Neuronal stem cell (in vitro differentiated cells): ENCODE data around the gene CCDC60.

Experiments used
- DNase-seq: peaks from one replicate; pipeline ENCODE4 v3.0.0-alpha.2; 2013; ENCODE audit warnings: low spot score
- H2AFZ ChIP-seq: one replicate; pipeline ENCODE4 v1.6.1; 2013; ENCODE audit warnings: mild to moderate bottlenecking, low read length, inconsistent platforms
- H2AK5ac ChIP-seq: 2 replicates; pipeline ENCODE4 v1.6.1; 2013; ENCODE audit warnings: low read depth, mild to moderate bottlenecking, inconsistent platforms, low read length, moderate library complexity, mixed read lengths
- H2BK120ac ChIP-seq: 2 replicates; pipeline ENCODE4 v1.6.1; 2013; ENCODE audit warnings: low read depth, mild to moderate bottlenecking, inconsistent platforms, low read length, moderate library complexity, mixed read lengths
- H2BK12ac ChIP-seq: one replicate; pipeline ENCODE4 v1.6.1; 2013; ENCODE audit warnings: low read length, inconsistent platforms
- H2BK15ac ChIP-seq: 2 replicates; pipeline ENCODE4 v1.6.1; 2013; ENCODE audit warnings: mild to moderate bottlenecking, low read length, inconsistent platforms, mixed read lengths
- H2BK5ac ChIP-seq: one replicate; pipeline ENCODE4 v1.6.1; 2013; ENCODE audit warnings: inconsistent platforms, mild to moderate bottlenecking, low read length, moderate library complexity
- H3K14ac ChIP-seq: one replicate; pipeline ENCODE4 v1.6.1; 2013; ENCODE audit warnings: low read length, inconsistent platforms
- H3K18ac ChIP-seq: 2 replicates; pipeline ENCODE4 v1.6.1; 2013; ENCODE audit warnings: low read length, inconsistent platforms
- H3K23ac ChIP-seq: 2 replicates; pipeline ENCODE4 v1.6.1; 2013; ENCODE audit warnings: low read depth, mild to moderate bottlenecking, mixed read lengths, low read length, inconsistent platforms; ENCODE audit not compliant: poor library complexity
- H3K27ac ChIP-seq: replicated peaks from 3 replicates; pipeline ENCODE4 v1.5.1; 2013; ENCODE audit warnings: low read length, inconsistent platforms
- H3K27me3 ChIP-seq, 3 experiments: 2 replicates each; pipeline ENCODE4 v1.6.1; 2013; ENCODE audit warnings: low read length in 3 of 3, mild to moderate bottlenecking in 2 of 3, inconsistent platforms in 1 of 3, low read depth in 1 of 3, mixed read lengths in 1 of 3, moderate library complexity in 1 of 3; ENCODE audit not compliant: control insufficient read depth in 3 of 3, insufficient read depth in 3 of 3
- H3K36me3 ChIP-seq, 2 donors: replicated peaks in 1 of 2; 2 replicates each; pipeline ENCODE4 v1.6.1; 2013; ENCODE audit warnings: low read length in 2 of 2; ENCODE audit not compliant: control insufficient read depth in 2 of 2, insufficient read depth in 2 of 2
- H3K4ac ChIP-seq: 2 replicates; pipeline ENCODE4 v1.6.1; 2013; ENCODE audit warnings: inconsistent platforms, mild to moderate bottlenecking, low read length, moderate library complexity
- H3K4me1 ChIP-seq, 2 donors: 1 replicate in 1 of 2; 2 replicates in 1 of 2; pipeline ENCODE4 v1.6.1; 2013; ENCODE audit warnings: low read length in 2 of 2, low read depth in 1 of 2; ENCODE audit not compliant: control insufficient read depth in 2 of 2, insufficient read depth in 1 of 2
- H3K4me2 ChIP-seq: one replicate; pipeline ENCODE4 v1.6.1; 2013; ENCODE audit warnings: mild to moderate bottlenecking, low read length, inconsistent platforms; ENCODE audit not compliant: insufficient read depth, poor library complexity, severe bottlenecking
- H3K4me3 ChIP-seq, 2 donors: 2 replicates each; pipeline ENCODE4 v1.5.1; 2013; ENCODE audit warnings: low read length in 2 of 2, mild to moderate bottlenecking in 2 of 2, inconsistent platforms in 1 of 2, moderate library complexity in 1 of 2
- H3K79me1 ChIP-seq: one replicate; pipeline ENCODE4 v1.6.1; 2013; ENCODE audit warnings: low read depth, mild to moderate bottlenecking, inconsistent platforms, low read length, moderate library complexity
- H3K9ac ChIP-seq: one replicate; pipeline ENCODE4 v1.6.1; 2013; ENCODE audit warnings: mild to moderate bottlenecking, low read depth, low read length, inconsistent platforms; ENCODE audit not compliant: poor library complexity
- H3K9me3 ChIP-seq, 2 donors: replicated peaks in 1 of 2; 2 replicates each; pipeline versions ENCODE3 to v1.6.1; 2013; ENCODE audit warnings: low read length in 2 of 2, mild to moderate bottlenecking in 2 of 2, inconsistent platforms in 1 of 2, low read depth in 1 of 2, mixed read lengths in 1 of 2, moderate library complexity in 1 of 2; ENCODE audit not compliant: control insufficient read depth in 2 of 2, insufficient read depth in 1 of 2
- H4K8ac ChIP-seq: one replicate; pipeline ENCODE4 v1.6.1; 2013; ENCODE audit warnings: low read depth, mild to moderate bottlenecking, inconsistent platforms, low read length, moderate library complexity
- H4K91ac ChIP-seq: one replicate; pipeline ENCODE4 v1.6.1; 2013; ENCODE audit warnings: low read length, low read depth, mild to moderate bottlenecking, inconsistent platforms; ENCODE audit not compliant: poor library complexity
- WGBS, 2 donors: extraction: QIAGEN DNeasy Blood & Tissue Kit; methylation state at CpG; one replicate each; pipeline ENCODE4 v1.1.7; 2013; ENCODE audit warnings: missing lambda C conversion rate in 2 of 2, mixed read lengths in 1 of 2; ENCODE audit not compliant: insufficient read length in 2 of 2, insufficient replicate concordance in 1 of 2; ENCODE audit errors: extremely low coverage in 2 of 2; 5-methylcytosine and 5-hydroxymethylcytosine counted together

Gene CCDC60

DNA sequence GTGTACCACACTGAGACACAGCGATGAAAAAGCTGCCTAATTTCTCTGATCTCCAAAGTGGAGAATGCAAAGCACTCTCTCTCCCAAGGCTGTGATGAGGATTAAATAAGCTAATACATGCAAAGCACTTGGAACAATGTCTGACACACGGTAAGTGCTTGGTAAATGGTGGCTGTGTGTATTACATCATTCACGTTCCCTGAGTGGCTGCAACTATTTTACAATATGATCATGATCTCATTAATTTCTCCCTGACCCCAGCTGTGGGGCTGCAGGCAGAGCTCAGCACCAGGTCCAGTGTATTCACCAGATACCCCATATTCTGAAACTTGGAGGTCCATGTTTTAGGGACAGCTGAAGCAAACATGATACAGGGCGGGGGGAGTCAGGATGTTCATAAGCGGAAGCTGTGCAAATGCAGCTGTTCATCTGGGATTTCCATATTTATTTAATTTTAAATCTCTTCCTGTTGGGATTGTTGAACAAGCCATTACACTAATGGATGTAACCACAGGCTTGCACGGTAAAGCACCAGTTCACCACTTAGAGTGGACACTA, 106.4 kb downstream of the CCDC60 start:
- Histone ChIP-seq H3K4me2 (no peak overlapping the region), H2AK5ac (no peak overlapping the region), H3K9ac (no peak overlapping the region), H2AFZ (no peak overlapping the region), H3K4me3 (no peak overlapping the region), H3K18ac (no peak overlapping the region), H4K91ac (no peak overlapping the region), H2BK5ac (no peak overlapping the region), H3K27me3 (no peaks in the 10 kb centered on the region), H4K8ac (no peak overlapping the region), H3K36me3 (no peaks in the 10 kb centered on the region), H3K23ac (no peak overlapping the region), H3K14ac (no peak overlapping the region), H3K4me1 (no peaks in the 10 kb centered on the region), H2BK12ac (no peak overlapping the region), H3K27ac (no peak overlapping the region), H2BK120ac (no peak overlapping the region), H3K4ac (no peak overlapping the region), H2BK15ac (no peak overlapping the region), H3K79me1 (no peaks in the 10 kb centered on the region), H3K9me3 (no peaks in the 10 kb centered on the region)
- no peak for DNase-seq
- no CpG with 5 or more reads among the region's 6 CpGs for WGBS, 2 donors

DNA sequence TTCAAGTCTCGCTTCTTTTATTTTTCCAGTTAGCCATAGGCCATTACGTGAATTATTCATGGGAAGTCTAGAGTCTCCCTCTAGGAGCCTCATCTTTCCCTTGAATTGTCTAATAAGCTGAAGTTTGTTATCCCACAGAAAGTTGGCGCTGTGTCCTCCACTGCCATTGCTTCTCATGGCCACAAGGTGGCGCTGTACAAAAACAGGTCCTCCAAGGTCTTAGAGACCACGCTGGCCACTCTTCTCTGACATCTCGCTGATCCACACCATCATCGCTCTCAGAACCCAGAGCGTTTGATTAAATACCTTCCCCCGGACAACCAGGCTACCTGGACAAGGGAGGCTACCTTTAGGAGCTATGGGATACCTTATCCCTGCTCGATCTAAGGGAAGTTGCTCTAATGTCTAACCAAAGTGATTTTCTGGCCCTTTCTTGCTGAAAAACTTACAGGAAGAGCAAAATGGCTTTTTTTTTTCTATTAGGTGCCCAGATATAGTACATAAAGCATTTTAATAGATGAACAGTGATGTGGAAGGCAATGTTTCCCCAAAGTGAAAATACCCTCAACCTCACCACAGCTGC, 110.0 kb downstream of the CCDC60 start:
- no peak overlapping the region for H3K23ac ChIP-seq
- peaks cover 0 to 6% of the 10 kb centered on the region in 2 donors for H3K4me1 ChIP-seq
- peak overlapping the region; percentile 86 for H2AFZ ChIP-seq
- no peaks in the 10 kb centered on the region for H3K79me1 ChIP-seq
- no peak overlapping the region for H2BK120ac ChIP-seq
- no peak overlapping the region for H3K4me2 ChIP-seq
- no peak overlapping the region for H4K91ac ChIP-seq
- H3K9ac ChIP-seq, result no peak overlapping the region
- no peaks in the 10 kb centered on the region for H3K9me3 ChIP-seq
- no CpG with 5 or more reads among the region's 10 CpGs for WGBS, 2 donors
- no peak overlapping the region for H3K27ac ChIP-seq
- no peak overlapping the region for H3K4me3 ChIP-seq
- H2BK12ac ChIP-seq, result no peak overlapping the region
- H3K4ac ChIP-seq, result no peak overlapping the region
- no peak overlapping the region for H2AK5ac ChIP-seq
- H4K8ac ChIP-seq, result no peak overlapping the region
- H3K27me3 ChIP-seq, result no peaks in the 10 kb centered on the region
- H3K18ac ChIP-seq, result no peak overlapping the region
- peak; percentile 69 for DNase-seq
- H2BK15ac ChIP-seq, result no peak overlapping the region
- H3K36me3 ChIP-seq, result no peaks in the 10 kb centered on the region
- no peak overlapping the region for H3K14ac ChIP-seq
- H2BK5ac ChIP-seq, result no peak overlapping the region

DNA sequence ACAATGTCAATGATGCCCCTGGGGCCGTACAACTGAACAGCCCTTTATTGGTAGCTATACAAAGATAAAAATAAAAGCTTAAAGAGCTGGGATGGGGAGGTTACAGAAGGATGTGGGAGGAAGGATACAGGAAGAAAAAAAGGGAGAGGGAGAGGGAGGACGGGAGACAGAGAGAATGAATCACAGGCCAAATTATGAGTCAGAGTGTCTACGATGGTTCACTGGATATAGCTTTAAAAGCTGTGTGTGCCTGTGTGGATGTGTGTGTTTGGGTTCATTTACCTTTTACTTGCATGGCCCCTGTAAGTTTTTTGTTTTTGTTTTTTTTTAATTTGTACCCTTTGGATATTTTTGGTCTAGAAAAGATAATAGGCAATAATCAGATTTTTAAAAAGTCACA, 111.9 kb downstream of the CCDC60 start:
- whole genome bisulfite sequencing, 2 donors, result no CpG with 5 or more reads among the region's 3 CpGs
- no peak overlapping the region for H3K18ac ChIP-seq
- no peak overlapping the region for H2BK15ac ChIP-seq
- no peak overlapping the region for H3K14ac ChIP-seq
- no peaks in the 10 kb centered on the region for H3K36me3 ChIP-seq
- no peak overlapping the region for H3K27ac ChIP-seq
- no peak overlapping the region for H2AFZ ChIP-seq
- H4K91ac ChIP-seq, result no peak overlapping the region
- no peaks in the 10 kb centered on the region for H3K79me1 ChIP-seq
- no peak overlapping the region for H2BK12ac ChIP-seq
- H2BK120ac ChIP-seq, result no peak overlapping the region
- H3K4me1 ChIP-seq, result peaks cover 0 to 6% of the 10 kb centered on the region in 2 donors
- H3K27me3 ChIP-seq, result no peaks in the 10 kb centered on the region
- DNase-seq, result no peak
- H3K9me3 ChIP-seq, result no peaks in the 10 kb centered on the region
- H3K9ac ChIP-seq, result no peak overlapping the region
- no peak overlapping the region for H3K4me3 ChIP-seq
- H3K23ac ChIP-seq, result no peak overlapping the region
- no peak overlapping the region for H4K8ac ChIP-seq
- H3K4ac ChIP-seq, result no peak overlapping the region
- no peak overlapping the region for H3K4me2 ChIP-seq
- no peak overlapping the region for H2BK5ac ChIP-seq
- no peak overlapping the region for H2AK5ac ChIP-seq

DNA sequence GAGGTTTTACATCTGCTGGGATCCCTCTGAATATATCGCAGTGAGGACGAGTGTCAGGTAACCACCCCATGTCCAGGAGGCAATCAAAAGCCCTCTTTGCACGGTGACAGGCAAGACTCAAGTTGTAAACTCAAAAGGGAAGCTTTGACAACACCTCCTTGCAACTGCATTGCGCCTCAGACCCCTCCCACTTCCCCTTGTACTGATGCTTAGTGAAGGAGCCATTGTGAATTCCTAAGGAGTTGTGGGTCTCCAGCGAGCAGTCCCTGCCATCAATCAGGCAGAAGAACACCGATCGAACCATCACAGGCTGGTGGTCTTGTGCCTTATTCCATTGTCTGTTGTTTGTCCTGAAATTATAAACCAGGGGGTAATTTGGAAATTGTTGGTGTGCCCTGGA, 112.6 kb downstream of the CCDC60 start:
- no peak overlapping the region for H2BK12ac ChIP-seq
- no peaks in the 10 kb centered on the region for H3K9me3 ChIP-seq
- DNase-seq, result no peak
- no peaks in the 10 kb centered on the region for H3K27me3 ChIP-seq
- H2AFZ ChIP-seq, result no peak overlapping the region
- no peaks in the 10 kb centered on the region for H3K79me1 ChIP-seq
- H3K4me1 ChIP-seq, result peaks cover 0 to 6% of the 10 kb centered on the region in 2 donors
- no peak overlapping the region for H2BK120ac ChIP-seq
- H2BK15ac ChIP-seq, result no peak overlapping the region
- no peak overlapping the region for H3K4me2 ChIP-seq
- H4K8ac ChIP-seq, result no peak overlapping the region
- no CpG with 5 or more reads among the region's 7 CpGs for WGBS, 2 donors
- no peak overlapping the region for H3K4ac ChIP-seq
- no peak overlapping the region for H3K14ac ChIP-seq
- no peak overlapping the region for H3K4me3 ChIP-seq
- no peak overlapping the region for H4K91ac ChIP-seq
- no peak overlapping the region for H3K23ac ChIP-seq
- no peak overlapping the region for H3K9ac ChIP-seq
- H2AK5ac ChIP-seq, result no peak overlapping the region
- no peak overlapping the region for H3K18ac ChIP-seq
- H2BK5ac ChIP-seq, result no peak overlapping the region
- H3K36me3 ChIP-seq, result no peaks in the 10 kb centered on the region
- H3K27ac ChIP-seq, result no peak overlapping the region
